Cerebellar nuclear complex (tissue), 1 donor: ENCODE results near the gene RCOR2.

ENCODE experiments used
- DNase-seq, 2 experiments: peaks; one replicate each; lab custom pipeline; 2025; lab: John Stamatoyannopoulos, UW

RCOR2 gene

DNA sequence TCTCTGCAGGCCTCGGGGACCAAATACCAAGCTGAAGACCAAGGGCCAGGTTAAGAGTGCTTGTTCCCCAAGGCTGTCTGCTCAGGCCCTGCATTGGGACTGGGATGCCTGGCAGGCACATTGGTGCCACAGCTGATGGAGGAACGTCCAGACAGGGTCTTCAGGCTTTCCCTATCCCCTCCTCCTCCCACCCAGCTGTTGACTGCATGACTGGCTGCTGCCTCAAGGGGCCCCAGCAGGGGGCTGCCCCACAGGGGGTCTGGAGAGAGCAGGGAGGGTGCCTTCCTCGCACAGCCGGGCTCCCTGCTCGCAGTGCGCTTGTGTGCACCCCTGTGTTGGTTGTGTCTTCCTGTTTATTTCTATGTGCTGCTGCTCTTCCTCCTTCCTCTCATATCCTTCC, 9.9 kb downstream of the RCOR2 start:
- no peak for DNase-seq

- DNase-seq, result no peak
These were observed 10.4 kb downstream of the RCOR2 start for GRCh38 chr11:63906585-63906984.

DNA sequence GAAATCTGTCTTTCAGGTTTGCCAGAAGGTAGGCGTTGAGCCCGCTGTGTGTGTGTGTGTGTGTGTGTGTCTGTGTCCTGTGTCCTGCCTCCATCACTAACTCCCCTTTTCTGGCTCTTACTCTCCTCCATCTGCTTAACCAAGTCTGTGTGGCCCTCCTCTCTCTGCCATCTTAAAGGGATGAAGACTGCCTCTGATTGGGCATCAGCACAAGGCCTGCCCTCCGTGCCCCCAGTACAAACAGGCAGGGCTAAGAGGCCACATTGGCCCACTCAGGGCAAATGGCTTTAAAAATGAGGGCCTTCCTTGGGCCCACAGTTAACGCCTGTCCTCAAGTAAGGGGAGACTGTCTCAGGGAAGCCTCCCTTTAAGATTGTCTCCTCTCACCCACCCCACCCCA, 10.9 kb downstream of the RCOR2 start:
- DNase-seq, result no peak

- DNase-seq, result no peak
These were observed 11.8 kb downstream of the RCOR2 start for GRCh38 chr11:63905179-63905578.

- DNase-seq, result no peak
These were observed 12.2 kb downstream of the RCOR2 start for GRCh38 chr11:63904743-63905142.

GRCh38 chr11:63903884-63904283, 13.1 kb downstream of the RCOR2 start:
- DNase-seq, result no peak

DNA sequence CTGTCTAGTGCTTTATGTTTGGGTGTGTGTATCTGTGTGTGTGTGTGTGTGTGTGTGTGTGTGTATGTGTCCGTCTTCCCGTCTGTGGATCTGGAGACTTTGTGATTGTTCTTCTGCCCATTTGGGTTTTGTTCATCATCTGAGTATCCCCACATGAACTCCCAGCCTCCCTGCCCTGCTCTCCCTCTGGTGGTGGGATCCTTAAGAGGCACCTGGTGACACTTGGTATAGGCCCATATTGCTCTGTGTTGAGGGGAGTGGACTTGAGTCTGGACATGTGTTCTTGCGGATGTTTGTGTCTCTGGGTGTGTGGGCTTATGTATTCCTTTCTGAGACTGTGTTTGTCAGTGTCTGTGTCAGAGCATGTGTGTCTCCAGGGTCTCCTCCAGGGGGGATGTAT, 15.3 kb downstream of the RCOR2 start:
- DNase-seq, result no peak

GRCh38 chr11:63897459-63898146, 19.4 kb downstream of the RCOR2 start:
- DNase-seq, result no peak

DNA sequence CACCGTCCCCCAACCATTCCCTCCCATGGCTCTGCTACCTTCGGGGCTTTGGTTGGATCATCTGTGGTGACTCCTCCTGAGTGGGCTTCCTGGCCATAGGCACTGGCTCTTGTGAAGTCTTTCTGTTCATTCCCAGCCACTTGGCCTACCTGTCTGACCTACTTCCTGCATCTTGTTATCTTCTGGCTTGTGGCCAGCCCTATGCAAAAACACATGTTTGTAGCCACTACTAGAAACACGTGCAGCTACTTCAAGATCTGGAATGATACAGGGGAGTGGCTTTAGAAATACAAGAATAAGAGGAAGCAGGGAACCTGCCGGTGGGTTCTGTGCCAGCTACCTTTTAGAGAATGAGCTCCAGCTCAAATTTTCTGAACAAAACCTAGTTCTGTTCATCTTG, 20.9 kb downstream of the RCOR2 start:
- no peak for DNase-seq

DNA sequence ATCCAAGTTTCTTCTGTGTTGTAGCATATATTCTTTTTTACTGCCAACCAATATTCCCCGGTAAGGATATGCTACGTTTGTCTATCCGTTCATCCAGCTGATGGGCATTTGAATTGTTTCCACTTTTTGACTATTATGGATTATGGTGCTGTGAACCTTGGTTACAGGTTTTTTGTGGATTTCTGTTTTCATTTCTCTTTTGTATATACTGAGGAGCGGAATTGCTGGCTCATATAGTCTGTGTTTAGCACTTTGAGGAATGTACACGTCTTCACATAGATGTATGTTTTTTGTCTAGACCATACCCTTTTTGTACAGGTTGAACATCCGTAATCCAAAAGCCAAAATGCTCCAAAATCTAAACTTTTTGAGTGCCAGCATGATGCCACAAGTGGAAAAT, 23.6 kb downstream of the RCOR2 start:
- DNase-seq, result no peak

DNA sequence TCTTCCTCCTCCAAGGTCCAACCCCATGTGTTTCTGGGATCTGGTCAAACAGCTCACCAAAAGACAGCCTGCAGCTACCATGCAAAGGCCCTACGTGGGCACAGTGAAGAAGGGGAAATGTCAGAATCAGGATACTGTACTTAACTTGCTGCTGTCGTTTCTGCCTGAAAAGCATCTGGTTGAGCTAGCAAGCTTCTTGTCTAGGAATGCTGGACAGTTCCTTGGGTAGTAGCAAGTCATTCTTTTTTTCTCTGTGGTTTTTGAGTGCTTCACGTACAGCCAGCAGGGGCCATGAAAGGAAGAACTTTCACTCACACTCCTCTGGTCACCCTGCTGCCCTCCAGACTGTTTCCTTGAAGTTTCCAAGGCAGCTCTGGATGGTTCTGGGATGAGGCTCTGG, 24.7 kb downstream of the RCOR2 start:
- DNase-seq, result no peak

DNA sequence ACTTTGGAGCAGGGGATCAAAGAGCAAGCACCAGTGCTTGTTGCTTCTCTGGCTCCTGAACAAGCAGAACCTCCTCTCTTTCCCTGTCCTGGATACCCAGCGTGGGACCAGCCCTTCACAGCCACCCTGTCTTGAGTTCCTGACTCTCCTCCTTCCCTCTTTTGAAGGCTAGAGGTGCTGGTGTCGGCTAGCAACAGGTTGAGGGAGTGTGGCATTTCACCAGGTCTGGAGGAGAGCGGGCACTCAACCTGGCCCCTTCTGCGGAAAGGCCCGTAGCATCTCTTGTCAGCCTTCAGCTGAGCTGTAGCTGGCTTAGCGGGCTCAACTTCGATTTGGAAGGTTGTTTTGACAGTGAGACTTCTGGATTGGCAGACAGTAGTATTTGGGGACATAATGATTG, 26.6 kb downstream of the RCOR2 start:
- no peak for DNase-seq

DNA sequence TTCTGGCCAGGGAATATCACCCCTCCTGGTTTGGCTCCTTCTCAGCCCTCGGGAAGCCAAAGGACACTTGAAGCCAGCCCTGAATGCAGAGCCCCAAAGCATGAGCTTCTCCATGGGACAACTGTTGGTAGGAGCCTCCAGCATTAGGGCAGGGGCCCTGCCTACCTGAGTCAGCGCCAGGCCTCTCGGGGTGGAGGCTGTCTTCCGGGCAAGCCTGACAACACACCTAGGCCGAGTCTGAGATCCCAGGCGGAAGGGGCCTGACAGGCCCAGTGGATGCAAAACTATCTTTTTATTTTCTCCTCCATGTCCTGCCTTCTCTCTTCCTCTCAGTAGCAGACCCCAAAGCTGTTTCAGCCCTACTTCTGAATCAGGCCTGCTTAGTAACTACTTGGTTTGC, 27.6 kb downstream of the RCOR2 start:
- DNase-seq, result no peak

DNA sequence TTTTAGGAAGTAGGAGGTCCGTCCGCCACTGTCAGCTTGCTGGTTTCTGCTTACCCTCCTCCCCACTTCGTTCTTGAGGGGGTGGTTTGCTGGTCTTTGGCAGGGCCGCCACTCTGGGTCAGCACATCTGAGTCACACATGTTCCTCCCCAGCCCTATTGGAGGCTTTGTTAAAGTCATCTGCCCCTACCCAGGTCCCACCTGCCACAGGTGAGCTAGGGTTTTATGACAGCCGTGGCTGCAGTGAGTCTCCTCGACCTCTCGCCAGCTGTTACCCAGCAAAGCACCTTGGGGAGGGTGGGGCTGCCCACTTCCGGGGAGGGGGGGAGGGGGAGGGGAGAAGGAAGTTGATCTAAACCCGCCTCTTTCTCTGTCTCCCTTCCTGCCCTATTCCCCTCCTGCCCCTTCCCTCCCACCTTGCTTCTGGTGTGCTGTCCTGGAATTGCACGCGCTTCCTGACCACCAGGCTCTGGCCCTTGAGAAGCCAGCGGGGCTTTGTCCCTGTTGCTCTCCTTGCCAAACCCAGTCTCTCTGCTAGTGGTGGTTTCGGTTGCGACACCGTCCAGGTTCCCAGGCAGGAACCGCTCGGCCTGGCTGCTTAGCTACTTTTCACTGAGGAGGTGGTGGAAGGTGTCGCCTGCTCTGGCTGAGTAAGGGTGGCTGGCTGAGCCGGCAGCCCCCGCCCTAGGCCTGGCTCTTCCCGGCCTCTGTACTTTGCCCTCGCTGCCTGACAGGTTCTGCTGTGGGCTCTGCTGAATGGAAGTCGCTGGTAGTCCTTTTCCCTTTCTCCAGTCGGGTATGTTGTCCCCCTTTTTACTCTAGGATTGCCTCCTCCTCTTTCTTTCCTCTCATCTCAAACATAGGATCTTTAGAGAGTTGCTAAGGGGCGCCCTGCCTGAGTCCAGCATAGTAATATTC, 28.5 kb downstream of the RCOR2 start:
- DNase-seq, result no peak

- DNase-seq, result no peak
These were observed 29.5 kb downstream of the RCOR2 start for GRCh38 chr11:63887386-63887999.

DNA sequence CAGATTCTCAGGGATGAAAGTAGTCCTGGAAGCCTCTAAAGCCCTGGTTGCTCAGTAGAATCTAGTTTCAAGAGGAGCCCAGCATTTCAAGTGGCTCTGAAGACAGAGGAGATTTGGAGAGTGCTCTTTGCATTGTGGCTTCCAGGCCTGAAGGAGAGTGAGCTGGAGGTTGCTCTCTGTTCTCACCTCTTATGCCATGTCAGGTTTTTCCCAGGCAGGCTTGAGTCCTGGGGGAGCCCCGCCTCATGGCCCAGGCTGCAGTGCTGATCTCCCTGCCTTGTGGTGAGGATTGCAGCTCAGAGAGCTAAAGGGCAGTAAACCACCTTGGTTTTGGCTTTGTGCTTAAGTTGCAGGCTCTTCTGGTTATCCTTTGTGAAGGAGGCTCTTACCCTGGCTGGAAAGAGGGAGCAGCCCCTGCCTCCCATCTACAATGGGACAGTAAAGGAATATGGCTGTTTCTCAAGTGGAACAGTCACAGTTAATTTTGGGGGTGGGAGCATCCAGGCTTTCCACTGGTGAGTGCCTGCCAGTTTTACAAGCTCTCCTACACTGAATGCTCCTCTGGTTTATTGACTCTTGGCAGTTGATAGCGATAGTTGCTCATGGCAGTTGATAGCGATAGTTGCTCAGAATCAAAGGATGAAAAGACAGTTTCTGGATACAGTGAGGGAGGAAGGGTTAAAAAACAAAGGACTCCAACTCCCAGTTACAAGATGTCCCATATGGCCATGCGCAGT, 32.6 kb downstream of the RCOR2 start:
- DNase-seq, result no peak

GRCh38 chr11:63883791-63884190, 33.2 kb downstream of the RCOR2 start:
- no peak for DNase-seq

GRCh38 chr11:63882555-63883242, 34.3 kb downstream of the RCOR2 start:
- DNase-seq, result no peak

DNA sequence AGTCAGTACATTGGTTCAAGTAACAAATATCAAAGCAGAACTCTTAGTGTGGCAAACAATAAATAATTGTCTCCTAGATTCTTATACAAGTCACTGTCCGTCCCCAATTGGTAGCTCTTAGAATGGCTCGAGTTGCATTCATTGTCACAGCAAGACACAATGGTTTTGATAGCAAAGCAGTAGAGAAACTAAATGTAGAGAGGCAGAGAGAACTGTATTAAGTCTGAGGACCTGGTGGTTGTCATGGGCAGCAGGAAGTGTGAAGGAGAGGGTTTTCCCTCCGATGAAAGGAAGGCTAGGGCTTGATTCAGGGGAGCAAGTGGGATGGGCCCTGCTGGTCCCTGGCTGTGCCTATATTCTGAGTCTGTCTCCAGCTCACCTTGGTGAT, 36.6 kb downstream of the RCOR2 start:
- DNase-seq, result no peak

DNA sequence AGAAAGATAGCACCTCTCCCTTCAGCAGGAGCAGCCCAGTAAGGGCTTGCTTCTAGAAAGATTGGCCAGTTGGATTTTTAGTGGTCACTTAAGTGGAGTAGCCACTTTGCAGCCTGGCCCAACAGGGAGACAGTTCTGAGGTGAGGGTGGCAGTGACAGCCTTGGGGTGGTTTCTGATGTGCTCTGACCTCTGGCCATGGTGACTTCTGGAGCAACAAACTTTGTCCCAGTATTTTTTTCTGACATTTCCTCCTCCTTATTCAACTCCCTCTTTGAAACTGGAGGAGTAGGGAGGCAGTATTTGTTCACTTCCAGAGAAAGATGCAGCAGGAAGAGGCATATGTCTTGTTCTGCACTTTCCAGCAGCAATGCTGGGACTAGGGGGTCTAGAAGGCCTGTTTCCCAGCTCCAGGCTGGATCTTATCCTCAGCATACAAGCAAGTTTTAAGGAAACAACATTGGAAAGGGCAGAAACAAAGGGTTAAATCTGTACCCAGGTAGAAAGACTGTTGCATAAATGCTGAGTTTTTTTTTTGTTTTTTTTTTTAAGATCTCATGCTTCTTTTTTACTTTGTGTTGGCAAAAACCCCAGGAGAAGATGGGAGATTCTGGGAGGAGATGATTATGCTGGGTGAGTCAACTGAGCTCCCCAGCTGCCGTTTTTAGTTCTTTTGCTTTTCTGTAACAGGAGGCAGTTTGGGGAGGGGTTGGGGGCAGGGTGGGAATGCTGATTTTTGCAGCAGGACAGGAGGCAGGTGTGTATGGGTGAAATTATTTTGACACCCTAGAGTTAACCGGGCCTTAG, 37.2 kb downstream of the RCOR2 start:
- DNase-seq, result no peak
